Prostate gland (tissue), 2 donors: ENCODE measurements around the gene GLTPD2. TPM values are rescaled to one million over a fixed set of nuclear protein-coding genes. Genes with fewer than 3 reads are reported as not detected.
A peak's percentile ranks its signal among the peaks of the same experiment; 100 is the strongest.

Source experiments
- DNase-seq: peaks from one replicate; pipeline ENCODE4 v3.0.0-alpha.2; 2019; ENCODE audit warnings: low spot score
- H3K27ac ChIP-seq, 2 donors: fragments of 200-600 bp; sonication (generic); 2 replicates each; pipeline ENCODE4 v1.5.1; 2017 to 2019
- H3K27me3 ChIP-seq: fragments of 200-600 bp; sonication (generic); replicated peaks from 2 replicates; pipeline ENCODE4 v1.5.1; 2019; ENCODE audit not compliant: insufficient read depth
- H3K36me3 ChIP-seq, 2 donors: fragments of 200-600 bp; sonication (generic); 1 replicate in 1 of 2; 2 replicates in 1 of 2; pipeline versions ENCODE4 v1.5.1 to v1.8.1; 2017 to 2019
- H3K4me1 ChIP-seq: fragments of 200-600 bp; sonication (generic); replicated peaks from 2 replicates; pipeline ENCODE4 v1.5.1; 2019
- H3K4me3 ChIP-seq, 2 donors: fragments of 200-600 bp; sonication (generic); 2 replicates each; pipeline ENCODE4 v1.5.1; 2017 to 2019
- H3K9me3 ChIP-seq: fragments of 200-600 bp; sonication (generic); 2 replicates; pipeline ENCODE4 v1.5.1; 2017
- POLR2A ChIP-seq: fragments of 450-650 bp; IDR thresholded peaks from one replicate; pipeline ENCODE4 v1.6.1; 2016; ENCODE audit warnings: antibody characterized with exemption, mild to moderate bottlenecking
- POLR2AphosphoS5 ChIP-seq: sonication (generic); formaldehyde crosslinking; IDR thresholded peaks from one replicate; pipeline ENCODE4 v1.6.1; 2017; ENCODE audit warnings: antibody characterized with exemption
- WGBS: methylation state at CpG from one replicate; pipeline ENCODE4 v1.1.5; 2018; 5-methylcytosine and 5-hydroxymethylcytosine counted together
- intact Hi-C: fragments of 100-400 bp; cut with DNase I; formaldehyde crosslinking; loops from one replicate; pipeline ENCODE4 v1.14.2; 2022
- total RNA-seq, 2 donors: library from RNA; depleted of rRNA; stranded (reverse); fragments of >200 nt; gene quantifications; one replicate each; pipeline ENCODE4 v1.1.0, GENCODE V29; 2016
- TF ChIP-seq, protein P1 (sequence below), 4 experiments: fragments of 200-600 bp in 2 of 4; fragments of 450-650 bp in 2 of 4; sonication (generic) in 2 of 4; IDR thresholded peaks; 1 replicate in 3 of 4; 2 replicates in 1 of 4; pipeline ENCODE4 v1.5.1; 2016 to 2019; ENCODE audit warnings: antibody characterized with exemption in 4 of 4, mild to moderate bottlenecking in 2 of 4, moderate library complexity in 2 of 4

The GLTPD2 gene
- total RNA-seq, 2 donors from 2014 or later = not detected

DNA sequence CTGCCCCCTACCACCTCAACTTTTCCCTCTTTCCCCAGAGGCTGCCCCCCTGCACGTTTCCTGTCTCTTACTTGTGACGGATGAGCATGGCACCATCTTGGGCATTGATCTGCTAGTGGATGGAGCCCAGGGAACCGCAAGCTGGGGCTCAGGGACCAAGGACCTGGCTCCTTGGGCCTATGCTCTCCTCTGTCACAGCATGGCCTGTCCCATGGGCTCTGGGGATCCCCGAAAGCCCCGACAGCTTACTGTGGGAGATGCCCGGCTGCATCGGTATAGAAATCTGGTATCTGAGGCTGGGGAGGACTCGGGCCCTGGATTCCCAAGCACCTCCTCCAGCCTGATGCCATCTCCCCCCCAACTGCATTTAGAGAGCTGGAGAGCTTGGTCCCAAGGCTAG, 47.2 kb upstream of the GLTPD2 start:
- intact Hi-C loops = no loop called here

GRCh38 chr17:4742133-4742532, 46.6 kb upstream of the GLTPD2 start:
- no peaks in the 10 kb centered on the region for H3K9me3 ChIP-seq
- no peak overlapping the region for H3K4me3 ChIP-seq
- no peaks in the 10 kb centered on the region for H3K27me3 ChIP-seq
- TF ChIP-seq, protein P1, sequence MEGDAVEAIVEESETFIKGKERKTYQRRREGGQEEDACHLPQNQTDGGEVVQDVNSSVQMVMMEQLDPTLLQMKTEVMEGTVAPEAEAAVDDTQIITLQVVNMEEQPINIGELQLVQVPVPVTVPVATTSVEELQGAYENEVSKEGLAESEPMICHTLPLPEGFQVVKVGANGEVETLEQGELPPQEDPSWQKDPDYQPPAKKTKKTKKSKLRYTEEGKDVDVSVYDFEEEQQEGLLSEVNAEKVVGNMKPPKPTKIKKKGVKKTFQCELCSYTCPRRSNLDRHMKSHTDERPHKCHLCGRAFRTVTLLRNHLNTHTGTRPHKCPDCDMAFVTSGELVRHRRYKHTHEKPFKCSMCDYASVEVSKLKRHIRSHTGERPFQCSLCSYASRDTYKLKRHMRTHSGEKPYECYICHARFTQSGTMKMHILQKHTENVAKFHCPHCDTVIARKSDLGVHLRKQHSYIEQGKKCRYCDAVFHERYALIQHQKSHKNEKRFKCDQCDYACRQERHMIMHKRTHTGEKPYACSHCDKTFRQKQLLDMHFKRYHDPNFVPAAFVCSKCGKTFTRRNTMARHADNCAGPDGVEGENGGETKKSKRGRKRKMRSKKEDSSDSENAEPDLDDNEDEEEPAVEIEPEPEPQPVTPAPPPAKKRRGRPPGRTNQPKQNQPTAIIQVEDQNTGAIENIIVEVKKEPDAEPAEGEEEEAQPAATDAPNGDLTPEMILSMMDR (IDR thresholded peaks at IDR 0.05) = no peak
- no peak for TF ChIP-seq POLR2AphosphoS5
- no peak for TF ChIP-seq POLR2A
- no peaks in the 10 kb centered on the region for H3K36me3 ChIP-seq
- peak overlapping the region in 1 of 2 donors; percentile 50 for H3K27ac ChIP-seq
- no peak for DNase-seq
- 86% methylated on average over 9 of the region's 9 CpGs for WGBS
- no peaks in the 10 kb centered on the region for H3K4me1 ChIP-seq
- intact Hi-C loops = no loop called here

More for the DNA sequence above, 47.2 kb upstream of the GLTPD2 start:
- H3K36me3 ChIP-seq = no peaks in the 10 kb centered on the region
- H3K27ac ChIP-seq = no peak overlapping the region
- no peaks in the 10 kb centered on the region for H3K4me1 ChIP-seq
- H3K27me3 ChIP-seq = no peaks in the 10 kb centered on the region
- no peak for DNase-seq
- H3K9me3 ChIP-seq = no peaks in the 10 kb centered on the region
- no peak for TF ChIP-seq POLR2A
- TF ChIP-seq, protein P1 (IDR thresholded peaks at IDR 0.05) = no peak
- TF ChIP-seq POLR2AphosphoS5 = no peak
- 94% methylated on average over 8 of the region's 8 CpGs for WGBS
- H3K4me3 ChIP-seq = no peak overlapping the region

- peak; percentile 78 for TF ChIP-seq POLR2AphosphoS5
- TF ChIP-seq POLR2A = no peak
- 52% methylated on average over 9 of the region's 10 CpGs for WGBS
- no peak overlapping the region for H3K4me3 ChIP-seq
- H3K27me3 ChIP-seq = no peaks in the 10 kb centered on the region
- intact Hi-C loops = no loop called here
- peak overlapping the region in 1 of 2 donors; percentile 50 for H3K27ac ChIP-seq
- DNase-seq = peak; percentile 67
- no peaks in the 10 kb centered on the region for H3K9me3 ChIP-seq
- no peaks in the 10 kb centered on the region for H3K36me3 ChIP-seq
- H3K4me1 ChIP-seq = no peaks in the 10 kb centered on the region
These were observed 46.1 kb upstream of the GLTPD2 start for GRCh38 chr17:4742629-4743028.

DNA sequence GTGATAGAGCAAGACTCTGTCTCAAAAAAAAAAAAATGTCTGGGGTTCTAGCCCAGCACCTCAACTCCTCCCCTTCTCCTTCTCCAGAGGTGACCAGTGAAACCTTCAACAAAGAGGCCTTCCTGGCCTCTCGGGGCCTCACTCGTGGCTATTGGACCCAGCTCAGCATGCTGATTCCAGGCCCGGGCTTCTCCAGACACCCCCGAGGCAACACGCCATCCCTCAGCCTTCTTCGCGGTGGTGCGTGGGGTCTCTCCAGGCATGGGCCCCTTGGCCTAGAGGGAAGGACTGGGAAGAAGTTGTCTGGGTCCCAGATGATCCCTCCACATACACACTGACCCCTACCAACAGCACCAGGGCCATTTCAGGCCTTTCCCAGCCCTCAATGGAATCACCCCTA, 45.5 kb upstream of the GLTPD2 start:
- Histone ChIP-seq H3K4me1 (no peaks in the 10 kb centered on the region), H3K27ac (no peak overlapping the region), H3K9me3 (no peaks in the 10 kb centered on the region), H3K36me3 (no peaks in the 10 kb centered on the region), H3K27me3 (no peaks in the 10 kb centered on the region), H3K4me3 (no peak overlapping the region)
- intact Hi-C loops = no loop called here
- TF ChIP-seq POLR2AphosphoS5 (no peak), POLR2A (no peak)
- TF ChIP-seq, protein P1 (IDR thresholded peaks at IDR 0.05) = no peak
- 95% methylated on average over 8 of the region's 8 CpGs for WGBS
- DNase-seq = no peak

- intact Hi-C loops = no loop called here
- TF ChIP-seq POLR2A (no peak), POLR2AphosphoS5 (no peak)
- TF ChIP-seq, protein P1 (IDR thresholded peaks at IDR 0.05) = no peak
- no peaks in the 10 kb centered on the region for H3K27me3 ChIP-seq
These were observed 44.9 kb upstream of the GLTPD2 start for GRCh38 chr17:4743898-4744297.

More at GRCh38 chr17:4743898-4744297, 44.9 kb upstream of the GLTPD2 start:
- Histone ChIP-seq H3K27ac (no peak overlapping the region), H3K36me3 (no peaks in the 10 kb centered on the region), H3K9me3 (no peaks in the 10 kb centered on the region), H3K4me1 (no peaks in the 10 kb centered on the region), H3K4me3 (no peak overlapping the region)
- DNase-seq = no peak
- 88% methylated on average over 9 of the region's 9 CpGs for whole genome bisulfite sequencing
